Kidney (tissue), 14 donors: ENCODE results near the gene ULK4. TPM values are rescaled to one million over a fixed set of nuclear protein-coding genes. Genes with fewer than 3 reads are reported as not detected.

Source experiments
- DNase-seq, 5 donors: peaks; one replicate each; pipeline ENCODE4 v3.0.0-alpha.2; 2013 to 2020
- FAIRE-seq: peaks from 2 replicates; lab custom pipeline; 2012; peaks lifted over from hg19 to GRCh38; lab: Jason Lieb, UNC
- H3K27ac ChIP-seq, 2 donors: one replicate each; pipeline ENCODE4 v1.7.0; 2013; ENCODE audit warnings: low read depth in 2 of 2, low read length in 2 of 2, inconsistent platforms in 1 of 2
- H3K27me3 ChIP-seq: one replicate; pipeline ENCODE4 v1.7.1; 2013; ENCODE audit warnings: low read length, inconsistent platforms; ENCODE audit not compliant: control insufficient read depth, insufficient read depth
- H3K36me3 ChIP-seq, 3 donors: one replicate each; pipeline versions ENCODE4 v1.7.0 to v1.7.1; 2013; ENCODE audit warnings: low read length in 3 of 3, control low read depth in 1 of 3, inconsistent platforms in 1 of 3; ENCODE audit not compliant: insufficient read depth in 3 of 3, control insufficient read depth in 2 of 3
- H3K4me1 ChIP-seq, 3 donors: one replicate each; pipeline versions ENCODE4 v1.7.0 to v1.7.1; 2013; ENCODE audit warnings: low read length in 3 of 3, inconsistent platforms in 1 of 3, low read depth in 1 of 3; ENCODE audit not compliant: control insufficient read depth in 2 of 3, insufficient read depth in 2 of 3
- H3K4me3 ChIP-seq, 3 donors: one replicate each; pipeline versions ENCODE4 v1.7.0 to v1.8.1; 2013; ENCODE audit warnings: low read length in 3 of 3, control low read depth in 1 of 3, inconsistent platforms in 1 of 3
- H3K9ac ChIP-seq, 3 donors: one replicate each; pipeline versions ENCODE4 v1.7.0 to v1.7.1; 2013; ENCODE audit warnings: low read length in 3 of 3, control low read depth in 1 of 3, inconsistent platforms in 1 of 3
- H3K9me3 ChIP-seq, 3 donors: one replicate each; pipeline versions ENCODE4 v1.7.0 to v1.7.1; 2013; ENCODE audit warnings: low read length in 3 of 3, control low read depth in 1 of 3, inconsistent platforms in 1 of 3; ENCODE audit not compliant: control insufficient read depth in 2 of 3, insufficient read depth in 1 of 3
- intact Hi-C: fragments of 100-400 bp; cut with DNase I; formaldehyde crosslinking; loops from one replicate; pipeline ENCODE4 v1.11.1; 2022
- polyA plus RNA-seq: library from polyadenylated mRNA; stranded (reverse); fragments of 350-450 nt; fragmentation: Illumina TruSeq; extraction: RNeasy Lipid Tissue Mini Kit (QIAGEN cat#74804); gene quantifications from one replicate; pipeline ENCODE4 v1.2.3, GENCODE V29; 2014; ENCODE audit warnings: low read depth, low replicate concordance; ENCODE audit not compliant: insufficient read depth
- total RNA-seq: library from RNA; stranded (reverse); fragmentation: NEBNext Ultra II Directional; extraction: Animal tissue kit (Norgen Biotek cat#: 25700); gene quantifications from one replicate; pipeline ENCODE4 v1.2.1, GENCODE V29; 2021
- TF ChIP-seq, protein P1 (sequence below): IDR thresholded peaks from 3 replicates; pipeline ENCODE4 v1.5.1; 2012; ENCODE audit warnings: mild to moderate bottlenecking, moderate library complexity, borderline replicate concordance; ENCODE audit not compliant: insufficient read depth; ENCODE audit errors: extremely low read depth
- donor health status: control.
- donor health status: control.
- donor health status: control.
- donor health status: control.
- donor health status: control.
- donor health status: DM: yes; HTN: yes; CAD: no.
- donor health status: Normal renal cell carcinoma (clear cell type).

ULK4 gene
- total and polyA plus RNA-seq, 2 donors from 2014 or later, result 4.6 to 20.5 TPM

DNA sequence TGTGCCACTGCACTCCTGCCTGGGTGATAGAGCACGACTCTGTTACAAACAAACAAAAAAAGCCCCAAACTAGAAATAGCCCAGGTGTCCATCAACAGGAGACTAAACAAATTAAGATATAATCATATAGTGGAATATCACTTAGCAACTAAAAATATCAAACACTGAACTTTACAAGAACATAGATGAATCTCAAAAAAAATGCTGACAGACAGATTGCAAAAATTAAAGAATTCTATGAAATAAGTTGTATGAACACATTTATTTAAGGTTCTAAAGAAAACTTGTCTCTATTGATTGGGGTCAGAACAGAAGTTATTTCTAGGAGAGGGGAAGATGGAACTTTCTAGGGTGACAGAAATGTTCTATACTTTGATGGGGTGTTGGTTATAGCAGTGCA is 494.4 kb downstream of the ULK4 start:
- Histone ChIP-seq H3K27me3 (no peaks in the 10 kb centered on the region), H3K9ac (no peak overlapping the region), H3K4me3 (no peak overlapping the region), H3K27ac (no peak overlapping the region), H3K36me3 (no peaks in the 10 kb centered on the region), H3K9me3 (peaks cover 0 to 10% (median 2%) of the 10 kb centered on the region in 3 donors), H3K4me1 (no peaks in the 10 kb centered on the region)
- TF ChIP-seq, protein P1, sequence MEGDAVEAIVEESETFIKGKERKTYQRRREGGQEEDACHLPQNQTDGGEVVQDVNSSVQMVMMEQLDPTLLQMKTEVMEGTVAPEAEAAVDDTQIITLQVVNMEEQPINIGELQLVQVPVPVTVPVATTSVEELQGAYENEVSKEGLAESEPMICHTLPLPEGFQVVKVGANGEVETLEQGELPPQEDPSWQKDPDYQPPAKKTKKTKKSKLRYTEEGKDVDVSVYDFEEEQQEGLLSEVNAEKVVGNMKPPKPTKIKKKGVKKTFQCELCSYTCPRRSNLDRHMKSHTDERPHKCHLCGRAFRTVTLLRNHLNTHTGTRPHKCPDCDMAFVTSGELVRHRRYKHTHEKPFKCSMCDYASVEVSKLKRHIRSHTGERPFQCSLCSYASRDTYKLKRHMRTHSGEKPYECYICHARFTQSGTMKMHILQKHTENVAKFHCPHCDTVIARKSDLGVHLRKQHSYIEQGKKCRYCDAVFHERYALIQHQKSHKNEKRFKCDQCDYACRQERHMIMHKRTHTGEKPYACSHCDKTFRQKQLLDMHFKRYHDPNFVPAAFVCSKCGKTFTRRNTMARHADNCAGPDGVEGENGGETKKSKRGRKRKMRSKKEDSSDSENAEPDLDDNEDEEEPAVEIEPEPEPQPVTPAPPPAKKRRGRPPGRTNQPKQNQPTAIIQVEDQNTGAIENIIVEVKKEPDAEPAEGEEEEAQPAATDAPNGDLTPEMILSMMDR, result no peak
- intact Hi-C loops, result no loop called here
- FAIRE-seq (no peak), DNase-seq (no peak)

DNA sequence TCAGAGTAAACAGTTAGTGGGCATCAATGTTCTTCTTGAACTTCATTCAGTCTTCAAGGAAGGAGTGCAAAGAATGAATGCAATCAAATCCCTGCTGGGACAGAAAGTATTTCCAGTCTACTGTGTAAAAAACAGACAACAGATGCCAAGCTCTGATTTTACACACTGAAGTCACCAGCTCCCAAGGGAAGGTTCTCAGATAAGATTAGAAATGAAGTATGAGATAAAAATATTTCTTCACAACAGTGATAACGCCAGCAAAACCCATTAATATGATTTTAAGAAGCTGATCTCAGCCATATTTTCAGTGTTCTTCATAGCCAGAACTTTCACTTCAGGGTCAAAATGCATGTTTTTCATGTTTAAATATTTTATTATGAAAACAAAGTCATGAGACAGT is 497.0 kb downstream of the ULK4 start:
- intact Hi-C loops, result no loop called here
- DNase-seq, result no peak
- no peak for FAIRE-seq
- Histone ChIP-seq H3K9ac (no peak overlapping the region), H3K9me3 (no peaks in the 10 kb centered on the region), H3K4me3 (no peak overlapping the region), H3K36me3 (no peaks in the 10 kb centered on the region), H3K27ac (no peak overlapping the region), H3K4me1 (no peaks in the 10 kb centered on the region), H3K27me3 (no peaks in the 10 kb centered on the region)
- TF ChIP-seq, protein P1, result no peak

DNA sequence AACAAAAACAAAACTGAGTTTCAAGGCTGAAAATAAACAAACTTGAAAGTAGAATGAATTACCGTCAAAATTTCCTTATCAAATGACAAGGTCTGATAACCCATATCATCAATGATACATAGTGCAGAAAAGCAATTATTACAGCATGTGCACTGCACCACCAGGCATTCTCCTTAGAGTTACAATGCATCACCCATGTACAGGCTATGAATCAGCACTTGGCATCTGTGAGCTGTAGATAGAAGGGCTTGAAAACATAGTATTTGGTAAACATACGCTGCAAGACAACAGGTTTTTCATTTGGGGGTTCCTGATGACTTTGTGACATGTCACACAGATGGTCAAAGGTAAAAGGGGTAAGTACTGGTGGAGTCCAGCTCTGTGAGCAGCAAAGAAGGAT is 497.5 kb downstream of the ULK4 start:
- Histone ChIP-seq H3K9ac (no peak overlapping the region), H3K27me3 (no peaks in the 10 kb centered on the region), H3K4me1 (no peaks in the 10 kb centered on the region), H3K9me3 (no peaks in the 10 kb centered on the region), H3K36me3 (no peaks in the 10 kb centered on the region), H3K27ac (no peak overlapping the region), H3K4me3 (no peak overlapping the region)
- DNase-seq (no peak), FAIRE-seq (no peak)
- TF ChIP-seq, protein P1, result no peak
- intact Hi-C loops, result no loop called here

DNA sequence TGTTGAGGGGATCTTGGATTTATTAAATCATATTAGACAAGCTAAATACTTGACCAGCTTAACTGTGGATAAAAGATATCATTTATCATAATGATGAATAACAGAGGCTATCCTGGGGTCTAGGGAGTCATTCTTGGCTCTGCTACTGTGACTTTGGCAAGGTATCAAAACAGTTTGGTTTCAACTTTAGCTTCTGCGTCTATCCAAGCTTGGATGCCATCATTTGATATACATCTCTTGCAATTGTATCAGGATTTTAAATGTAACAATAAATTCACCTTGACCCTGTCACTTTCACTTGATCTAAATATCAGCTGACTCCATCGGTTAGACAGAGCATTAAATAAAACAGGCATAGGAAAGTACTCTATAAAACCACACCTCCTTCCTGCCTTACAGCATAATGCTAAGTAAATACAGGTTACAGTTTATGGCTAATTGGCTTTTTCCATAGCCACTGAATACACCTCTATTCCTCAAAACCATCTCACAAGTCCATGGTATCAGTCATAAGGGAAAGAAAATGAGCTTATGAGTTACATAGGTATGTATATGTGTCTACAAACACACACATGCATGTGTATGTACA is 499.7 kb downstream of the ULK4 start:
- TF ChIP-seq, protein P1, result no peak
- FAIRE-seq, result no peak
- no peaks in the 10 kb centered on the region for H3K36me3 ChIP-seq
- H3K9me3 ChIP-seq, result no peaks in the 10 kb centered on the region
- H3K4me3 ChIP-seq, result no peak overlapping the region
- intact Hi-C loops, result no loop called here
- H3K9ac ChIP-seq, result no peak overlapping the region
- no peak for DNase-seq
- H3K27ac ChIP-seq, result no peak overlapping the region
- no peaks in the 10 kb centered on the region for H3K4me1 ChIP-seq
- no peaks in the 10 kb centered on the region for H3K27me3 ChIP-seq
